ENCODE data around the gene CELA2B. TPM values are rescaled to one million over a fixed set of nuclear protein-coding genes. Genes with fewer than 3 reads are reported as not detected.
A peak's percentile ranks its signal among the peaks of the same experiment; 100 is the strongest.

CELA2B gene
- total and polyA plus RNA-seq, 2 donors from 2014 or later = not detected

DNA sequence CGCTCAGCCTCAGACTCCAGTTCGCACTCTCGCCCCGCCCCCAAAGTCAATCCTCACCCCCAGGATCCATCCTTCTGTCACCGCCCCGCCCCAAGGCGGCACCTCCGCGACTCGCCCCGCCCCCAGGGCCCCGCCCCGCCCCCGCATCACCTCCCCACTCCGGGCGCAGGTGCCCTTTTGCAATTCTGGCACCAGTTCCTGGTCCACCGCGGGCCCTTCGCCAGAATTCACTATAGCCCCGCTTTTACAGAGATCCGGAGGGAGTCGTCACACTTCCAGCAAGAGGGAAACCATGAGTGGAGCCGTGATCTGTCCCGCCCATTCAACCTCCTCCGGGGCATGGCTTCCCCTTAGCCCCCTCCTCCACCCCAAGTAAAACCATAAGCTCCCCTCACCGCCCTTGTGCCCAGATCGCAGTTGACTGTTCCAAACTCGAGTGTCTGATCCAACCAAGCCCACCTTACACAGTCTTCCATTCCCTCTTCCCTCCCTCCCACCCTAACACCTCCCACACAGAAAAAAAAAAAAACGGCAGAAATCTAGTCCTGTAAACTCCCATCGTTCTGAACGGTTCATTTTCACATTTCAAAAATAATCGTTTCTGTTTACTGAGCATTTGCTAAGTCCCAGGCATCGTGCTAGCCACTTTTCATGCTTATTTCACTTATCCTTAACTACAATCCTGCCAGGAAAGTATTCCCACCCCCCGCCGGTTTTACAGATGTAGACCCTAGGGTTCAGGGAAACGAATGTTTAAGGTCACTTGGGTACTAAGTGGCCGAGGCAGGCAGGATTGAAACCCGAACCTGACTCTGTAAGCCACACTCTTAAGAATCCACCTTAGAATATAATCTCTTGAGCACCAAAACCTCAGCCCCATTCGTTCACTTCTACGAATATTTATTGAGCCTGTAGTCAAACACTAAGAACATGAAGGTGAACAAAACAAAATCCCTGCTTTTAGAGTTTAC, 49.4 kb downstream of the CELA2B start:
- H3K27ac ChIP-seq (ENCODE audit: low read depth in 2 of 2, low read length in 2 of 2) = peak overlapping the region; percentile 99 to 100
- intact Hi-C loops (cut with DNase I) = no loop called here
- FAIRE-seq = no peak
- TF ChIP-seq CTCF (IDR thresholded peaks at IDR 0.05; ENCODE audit: borderline replicate concordance, extremely low read depth, insufficient read depth) = peak; percentile 5
- H3K4me3 ChIP-seq (ENCODE audit: low read length in 3 of 3) = peak overlapping the region; percentile 86 to 92 (median 87)
- H3K9me3 ChIP-seq (ENCODE audit: control insufficient read depth in 2 of 3, insufficient read depth in 1 of 3, low read length in 3 of 3) = no peaks in the 10 kb centered on the region
- peak in 3 of 5 donors; percentile 53 to 100 (median 72) for DNase-seq
- peaks cover 0 to 19% (median 17%) of the 10 kb centered on the region in 3 donors for H3K4me1 ChIP-seq (ENCODE audit: control insufficient read depth in 2 of 3, insufficient read depth in 2 of 3, low read depth in 1 of 3, low read length in 3 of 3)
- H3K9ac ChIP-seq (ENCODE audit: low read length in 3 of 3) = peak overlapping the region; percentile 55 to 88 (median 65)
- no peaks in the 10 kb centered on the region for H3K36me3 ChIP-seq (ENCODE audit: control insufficient read depth in 2 of 3, insufficient read depth in 3 of 3, low read length in 3 of 3)
- no peaks in the 10 kb centered on the region for H3K27me3 ChIP-seq (ENCODE audit: control insufficient read depth, insufficient read depth, low read length)

- Histone ChIP-seq H3K27me3 (ENCODE audit: control insufficient read depth, insufficient read depth, low read length) (no peaks in the 10 kb centered on the region), H3K9me3 (ENCODE audit: control insufficient read depth in 2 of 3, insufficient read depth in 1 of 3, low read length in 3 of 3) (no peaks in the 10 kb centered on the region), H3K4me1 (ENCODE audit: control insufficient read depth in 2 of 3, insufficient read depth in 2 of 3, low read depth in 1 of 3, low read length in 3 of 3) (peaks cover 0 to 19% (median 17%) of the 10 kb centered on the region in 3 donors), H3K4me3 (ENCODE audit: low read length in 3 of 3) (peak overlapping the region; percentile 86 to 92 (median 87)), H3K9ac (ENCODE audit: low read length in 3 of 3) (peak overlapping the region in 2 of 3 donors; percentile 65 to 88), H3K27ac (ENCODE audit: low read depth in 2 of 2, low read length in 2 of 2) (peak overlapping the region; percentile 99 to 100), H3K36me3 (ENCODE audit: control insufficient read depth in 2 of 3, insufficient read depth in 3 of 3, low read length in 3 of 3) (no peaks in the 10 kb centered on the region)
- intact Hi-C loops (cut with DNase I) = no loop called here
- no peak for TF ChIP-seq CTCF (IDR thresholded peaks at IDR 0.05; ENCODE audit: borderline replicate concordance, extremely low read depth, insufficient read depth)
- DNase-seq (peak in 1 of 5 donors; percentile 79), FAIRE-seq (no peak)
Observed at GRCh38 chr1:15526021-15526489, 50.2 kb downstream of the CELA2B start.

DNA sequence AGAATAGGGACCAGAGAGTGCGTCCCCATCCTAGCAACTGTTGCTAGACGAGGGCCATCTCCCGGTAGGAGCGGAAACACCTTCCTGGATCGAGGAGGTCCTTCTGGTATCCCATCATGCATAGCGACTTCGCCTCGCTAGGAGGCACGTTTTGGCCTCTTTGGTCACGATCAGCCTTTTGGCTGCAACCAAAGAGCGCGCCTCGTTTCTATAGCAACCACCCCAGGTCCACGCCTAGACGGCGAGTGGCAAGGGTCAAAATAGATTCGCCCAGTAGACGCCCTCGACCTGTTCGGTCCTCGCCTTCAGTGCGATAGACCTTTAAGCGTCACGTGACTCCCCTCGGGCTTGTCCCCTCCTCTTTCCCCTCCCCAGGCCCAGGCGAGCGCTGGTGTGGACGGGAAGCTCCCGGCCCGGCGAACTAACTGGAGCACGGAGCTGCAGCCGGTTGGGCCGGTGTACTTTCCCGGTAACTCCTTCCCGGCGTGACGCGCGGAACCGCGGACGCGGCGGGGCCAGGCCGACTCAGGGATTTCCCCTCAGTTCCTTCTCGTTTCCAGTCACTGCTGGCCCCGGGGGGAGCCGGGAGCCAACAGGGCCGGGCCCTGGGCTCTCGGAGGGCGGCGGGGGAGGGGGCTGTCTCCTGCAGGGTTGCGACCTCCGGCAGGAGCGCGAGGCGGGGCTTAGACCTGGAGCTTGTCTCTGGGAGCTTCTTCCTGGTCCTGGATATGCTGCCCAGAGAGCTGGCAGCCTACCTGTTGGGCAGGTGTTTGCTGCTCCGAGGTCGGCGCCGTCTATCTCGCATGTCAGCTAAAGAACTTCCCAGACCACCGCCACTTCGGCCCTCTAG, 50.8 kb downstream of the CELA2B start, which contains the start of gene DNAJC16:
Gene DNAJC16 (plus strand): TSS at position 359 of the 850 bp plus-strand sequence. CDS start 2,258 bp downstream, outside the sequence.
- Histone ChIP-seq H3K9me3 (ENCODE audit: control insufficient read depth in 2 of 3, insufficient read depth in 1 of 3, low read length in 3 of 3) (no peaks in the 10 kb centered on the region), H3K36me3 (ENCODE audit: control insufficient read depth in 2 of 3, insufficient read depth in 3 of 3, low read length in 3 of 3) (no peaks in the 10 kb centered on the region), H3K9ac (ENCODE audit: low read length in 3 of 3) (peak within 1 kb of the TSS; percentile 65 to 92 (median 92)), H3K27ac (ENCODE audit: low read depth in 2 of 2, low read length in 2 of 2) (peak within 1 kb of the TSS; percentile 99 to 100), H3K4me1 (ENCODE audit: control insufficient read depth in 2 of 3, insufficient read depth in 2 of 3, low read depth in 1 of 3, low read length in 3 of 3) (peaks cover 0 to 19% (median 17%) of the 10 kb centered on the region in 3 donors), H3K4me3 (ENCODE audit: low read length in 3 of 3) (peak within 1 kb of the TSS; percentile 86 to 92 (median 92)), H3K27me3 (ENCODE audit: control insufficient read depth, insufficient read depth, low read length) (no peaks in the 10 kb centered on the region)
- DNase-seq (peak; percentile 100), FAIRE-seq (peak; percentile 91)
- TF ChIP-seq CTCF (IDR thresholded peaks at IDR 0.05; ENCODE audit: borderline replicate concordance, extremely low read depth, insufficient read depth) = no peak
- intact Hi-C loops (cut with DNase I) = no loop called here
